Measurements from ENCODE around the gene INO80E.

INO80E gene

GRCh38 chr16:30041841-30042240 is 45.8 kb downstream of the INO80E start:
- in situ Hi-C loops (cut with HindIII; ENCODE audit: low pct_unique_long_range_greater_than_20kb, low sequenced_read_pairs), result no loop called here
- DNase-seq (ENCODE audit: low read depth in 1 of 2, low spot score in 1 of 2), result peak in 1 of 2 experiments; percentile 58
- TF ChIP-seq JUND (IDR thresholded peaks at IDR 0.05; ENCODE audit: low read depth), result no peak

DNA sequence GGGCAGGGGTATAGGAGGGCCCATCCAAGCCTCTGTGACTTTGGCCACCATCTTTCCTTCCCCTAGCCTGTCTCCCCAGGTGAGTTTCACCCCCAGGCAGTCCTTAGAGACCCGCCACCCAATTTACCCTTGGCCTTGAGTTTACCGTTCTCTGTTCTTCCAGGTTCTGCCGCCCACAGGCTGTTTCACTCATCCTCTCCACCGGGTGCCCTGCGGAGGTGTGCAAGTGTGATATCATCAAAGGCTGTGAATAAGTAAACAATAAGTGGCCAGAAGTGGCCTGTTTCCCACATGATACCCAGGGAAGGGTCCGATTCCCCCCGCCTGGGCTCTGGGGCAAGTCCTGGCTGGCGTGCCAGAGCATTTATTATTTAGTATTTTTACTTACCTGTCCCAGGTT is 50.1 kb downstream of the INO80E start:
- in situ Hi-C loops (cut with HindIII; ENCODE audit: low pct_unique_long_range_greater_than_20kb, low sequenced_read_pairs), result no loop called here
- peak in 1 of 2 experiments; percentile 41 for DNase-seq (ENCODE audit: low read depth in 1 of 2, low spot score in 1 of 2)
- no peak for TF ChIP-seq JUND (IDR thresholded peaks at IDR 0.05; ENCODE audit: low read depth)

GRCh38 chr16:30046588-30046987 is 50.5 kb downstream of the INO80E start:
- TF ChIP-seq JUND (IDR thresholded peaks at IDR 0.05; ENCODE audit: low read depth), result no peak
- in situ Hi-C loops (cut with HindIII; ENCODE audit: low pct_unique_long_range_greater_than_20kb, low sequenced_read_pairs), result no loop called here
- DNase-seq (ENCODE audit: low read depth in 1 of 2, low spot score in 1 of 2), result no peak

DNA sequence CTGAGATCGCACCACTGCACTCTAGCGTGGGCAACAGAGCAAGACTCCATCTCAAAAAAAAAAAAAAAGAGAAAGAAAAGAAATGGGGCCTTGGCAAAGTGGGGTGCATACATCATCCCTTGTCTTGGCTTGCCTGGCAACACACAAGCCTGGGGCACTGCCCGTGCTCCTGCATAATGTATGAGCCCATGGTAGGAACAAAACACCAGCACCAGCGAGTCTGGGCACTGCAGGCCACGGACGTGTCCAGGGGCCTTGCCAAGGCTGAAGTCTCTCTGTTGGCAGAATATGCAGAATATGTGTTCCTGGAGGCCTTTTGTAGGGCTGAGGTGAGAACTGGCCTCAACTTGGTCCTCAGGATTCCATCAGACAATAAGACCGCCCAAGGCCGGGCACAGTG is 53.8 kb downstream of the INO80E start:
- in situ Hi-C loops (cut with HindIII; ENCODE audit: low pct_unique_long_range_greater_than_20kb, low sequenced_read_pairs), result no loop called here
- no peak for TF ChIP-seq JUND (IDR thresholded peaks at IDR 0.05; ENCODE audit: low read depth)
- DNase-seq (ENCODE audit: low read depth in 1 of 2, low spot score in 1 of 2), result no peak

GRCh38 chr16:30051518-30051917 is 55.5 kb downstream of the INO80E start:
- no peak for DNase-seq (ENCODE audit: low read depth in 1 of 2, low spot score in 1 of 2)
- in situ Hi-C loops (cut with HindIII; ENCODE audit: low pct_unique_long_range_greater_than_20kb, low sequenced_read_pairs), result no loop called here
- no peak for TF ChIP-seq JUND (IDR thresholded peaks at IDR 0.05; ENCODE audit: low read depth)

DNA sequence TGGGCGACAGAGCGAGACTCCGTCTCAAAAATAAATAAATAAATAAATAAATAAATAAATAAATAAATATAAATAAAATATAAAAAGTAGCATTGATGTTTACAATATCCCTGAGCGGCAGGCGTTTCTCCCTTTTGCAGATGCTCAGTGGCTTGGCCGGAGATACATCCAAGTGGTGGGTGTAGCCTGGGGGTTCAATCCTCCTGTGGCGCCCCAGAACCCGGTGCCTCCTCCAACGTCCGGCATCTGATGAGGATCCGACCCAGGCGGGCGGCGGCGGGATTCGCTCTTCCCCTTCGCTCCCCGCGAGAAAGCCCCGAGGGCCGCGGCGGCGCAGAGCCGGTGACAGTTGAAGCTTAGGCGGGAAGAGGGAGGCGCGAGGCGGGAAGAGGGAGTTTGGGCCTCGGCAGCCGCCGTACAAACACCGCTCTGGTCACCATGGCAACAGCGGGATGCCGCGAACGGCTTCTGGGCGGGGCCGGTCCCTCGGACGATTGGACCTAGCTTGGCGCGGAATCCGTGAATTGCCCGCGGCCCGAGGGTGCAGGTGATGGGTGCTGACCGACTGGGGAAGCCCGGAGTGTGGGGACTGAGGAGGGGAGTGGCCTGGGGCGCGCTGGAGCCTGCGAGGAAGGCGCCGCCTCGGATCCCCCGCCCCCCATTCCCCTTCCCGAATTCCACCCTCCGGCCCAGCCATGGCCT is 56.8 kb downstream of the INO80E start:
- TF ChIP-seq JUND (IDR thresholded peaks at IDR 0.05; ENCODE audit: low read depth), result no peak
- peak; percentile 91 to 98 for DNase-seq (ENCODE audit: low read depth in 1 of 2, low spot score in 1 of 2)
- in situ Hi-C loops (cut with HindIII; ENCODE audit: low pct_unique_long_range_greater_than_20kb, low sequenced_read_pairs), result no loop called here

DNA sequence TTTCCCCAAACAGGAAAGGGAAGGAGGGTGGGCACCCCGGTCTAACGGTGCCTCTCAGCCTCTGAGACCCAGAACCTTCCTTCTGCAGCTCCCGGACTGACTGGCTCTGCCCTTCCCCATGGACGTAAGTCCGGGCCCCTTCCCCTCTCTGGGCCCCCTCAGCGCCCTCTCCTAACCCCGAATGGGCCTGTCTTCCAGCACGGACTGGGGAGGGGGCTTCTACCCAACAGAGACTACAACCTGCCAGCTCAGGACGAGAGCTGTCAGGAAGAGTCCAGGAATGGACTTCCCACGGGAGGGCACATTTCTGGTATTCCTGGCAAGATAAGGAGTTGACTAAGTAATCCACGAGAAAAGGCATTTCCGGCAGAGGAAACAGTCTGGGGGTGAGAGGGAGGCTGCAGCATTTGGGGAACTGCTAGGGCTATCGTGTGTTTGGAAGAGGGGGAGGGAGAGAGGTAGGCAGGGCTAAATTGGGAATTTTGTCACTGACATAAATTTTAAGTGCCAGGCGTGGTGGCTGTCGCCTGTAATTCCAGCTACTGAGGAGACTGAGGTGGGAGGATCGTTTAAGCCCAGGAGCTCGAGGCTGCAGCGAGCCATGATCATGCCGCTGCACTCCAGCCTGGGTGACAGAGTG is 57.5 kb downstream of the INO80E start:
- peak in 1 of 2 experiments; percentile 75 for DNase-seq (ENCODE audit: low read depth in 1 of 2, low spot score in 1 of 2)
- in situ Hi-C loops (cut with HindIII; ENCODE audit: low pct_unique_long_range_greater_than_20kb, low sequenced_read_pairs), result no loop called here
- no peak for TF ChIP-seq JUND (IDR thresholded peaks at IDR 0.05; ENCODE audit: low read depth)

DNA sequence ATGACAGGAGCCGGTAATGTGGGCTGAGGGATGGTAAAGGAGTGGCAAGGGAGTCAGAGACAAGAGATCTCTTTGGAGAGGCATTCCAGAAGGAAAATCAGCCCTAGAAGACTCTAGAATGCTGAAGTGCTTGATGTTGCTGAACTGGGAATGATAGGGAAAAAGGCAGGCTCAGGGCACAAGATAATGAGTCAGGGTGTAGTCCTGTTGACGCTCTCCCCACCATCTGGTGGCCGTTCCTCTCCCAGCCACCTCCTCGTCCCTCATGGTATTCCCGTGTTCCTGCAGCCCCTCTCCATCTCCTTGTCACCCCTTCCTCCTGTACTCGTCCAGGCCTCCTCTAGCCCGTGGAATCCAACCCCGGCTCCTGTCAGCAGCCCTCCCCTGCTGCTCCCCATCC is 58.4 kb downstream of the INO80E start:
- in situ Hi-C loops (cut with HindIII; ENCODE audit: low pct_unique_long_range_greater_than_20kb, low sequenced_read_pairs), result no loop called here
- DNase-seq (ENCODE audit: low read depth in 1 of 2, low spot score in 1 of 2), result no peak
- no peak for TF ChIP-seq JUND (IDR thresholded peaks at IDR 0.05; ENCODE audit: low read depth)

DNA sequence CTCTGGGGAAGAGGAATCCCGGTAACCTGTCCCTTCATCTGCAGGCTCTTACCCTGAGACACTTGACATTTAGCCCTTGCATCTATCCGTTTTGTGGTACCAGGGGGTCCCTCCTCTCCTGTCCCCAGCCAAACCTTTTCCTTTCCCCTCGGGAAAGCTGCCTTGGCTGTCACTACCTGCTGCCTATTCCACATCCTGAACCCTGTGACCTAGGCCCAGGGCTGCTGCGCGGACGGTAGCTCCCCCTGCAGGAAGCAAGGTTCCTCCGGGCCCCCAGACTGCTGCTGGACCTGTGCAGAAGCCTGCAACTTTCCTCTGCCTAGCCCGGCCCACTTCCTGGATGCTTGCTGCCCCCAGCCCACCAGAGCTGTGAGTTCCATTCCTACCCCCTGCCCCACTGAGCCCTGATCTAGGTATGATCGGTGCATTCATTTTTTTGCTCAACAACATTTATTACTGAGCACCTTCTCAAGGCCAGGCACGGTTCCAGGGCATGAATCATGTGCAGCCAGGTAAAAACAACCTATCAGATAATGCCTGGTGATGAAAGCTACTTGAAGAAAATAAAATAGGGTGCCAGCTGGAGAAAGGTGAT is 59.0 kb downstream of the INO80E start:
- in situ Hi-C loops (cut with HindIII; ENCODE audit: low pct_unique_long_range_greater_than_20kb, low sequenced_read_pairs), result no loop called here
- DNase-seq (ENCODE audit: low read depth in 1 of 2, low spot score in 1 of 2), result peak; percentile 56 to 65
- no peak for TF ChIP-seq JUND (IDR thresholded peaks at IDR 0.05; ENCODE audit: low read depth)

All from T47D (cell line).